Measurements from ENCODE around the gene PCNX4.

PCNX4 gene

DNA sequence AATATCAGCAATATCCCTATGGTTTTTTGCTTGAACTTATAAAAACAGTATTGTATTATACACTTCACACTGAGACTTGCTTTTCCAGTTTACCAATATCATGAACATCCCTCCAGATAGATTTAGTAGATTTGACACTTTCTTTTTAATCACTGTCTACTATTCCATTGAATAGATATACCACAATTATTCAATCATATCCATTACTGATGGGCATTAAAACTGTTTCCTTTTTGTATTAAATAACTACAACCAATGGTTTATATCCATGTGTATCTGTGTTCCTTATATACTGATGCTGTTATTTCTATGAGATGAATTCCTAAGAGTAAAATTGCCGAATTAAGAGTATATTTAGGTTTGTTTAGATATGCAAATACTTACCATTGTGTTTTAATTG is 86.4 kb downstream of the PCNX4 start:
- DNase-seq: no peak

DNA sequence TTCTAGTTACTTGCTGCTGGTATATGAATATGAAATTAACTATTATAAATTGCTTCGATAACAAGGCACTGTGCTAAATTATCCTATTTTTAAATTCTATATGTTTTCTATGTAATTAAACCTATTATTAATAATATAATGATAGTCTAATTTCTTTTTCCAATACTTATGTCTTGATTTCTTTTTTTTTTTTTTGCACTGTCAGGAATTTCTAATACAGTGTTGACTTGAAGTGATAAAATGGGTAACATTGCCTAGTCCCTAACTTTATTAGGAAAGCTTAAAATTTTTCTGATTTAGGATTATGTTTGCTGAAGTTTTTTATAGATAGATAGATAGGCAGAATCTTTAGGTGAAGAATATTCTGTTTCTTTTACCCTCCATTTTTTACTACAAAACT is 87.1 kb downstream of the PCNX4 start:
- no peak for DNase-seq

DNA sequence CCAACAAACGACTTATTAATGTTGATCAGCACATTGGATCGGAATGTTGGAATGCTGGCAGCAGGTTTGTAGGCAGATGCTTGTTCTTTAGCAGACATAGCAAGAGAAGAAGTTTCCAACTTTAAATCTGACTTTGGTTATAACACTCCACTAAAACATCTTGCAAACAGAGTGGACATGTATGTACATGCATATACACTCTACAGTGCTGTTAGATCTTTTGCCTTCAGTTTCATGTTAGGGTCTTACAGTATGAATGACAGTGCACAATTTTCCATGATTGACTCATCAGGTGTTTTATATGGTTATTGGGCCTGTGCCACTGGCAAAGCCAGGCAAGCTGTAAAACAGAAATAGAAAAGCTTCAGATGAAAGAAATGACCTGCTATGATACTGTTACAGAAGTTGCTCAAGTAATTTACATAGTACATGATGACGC is 87.7 kb downstream of the PCNX4 start:
- DNase-seq: no peak

DNA sequence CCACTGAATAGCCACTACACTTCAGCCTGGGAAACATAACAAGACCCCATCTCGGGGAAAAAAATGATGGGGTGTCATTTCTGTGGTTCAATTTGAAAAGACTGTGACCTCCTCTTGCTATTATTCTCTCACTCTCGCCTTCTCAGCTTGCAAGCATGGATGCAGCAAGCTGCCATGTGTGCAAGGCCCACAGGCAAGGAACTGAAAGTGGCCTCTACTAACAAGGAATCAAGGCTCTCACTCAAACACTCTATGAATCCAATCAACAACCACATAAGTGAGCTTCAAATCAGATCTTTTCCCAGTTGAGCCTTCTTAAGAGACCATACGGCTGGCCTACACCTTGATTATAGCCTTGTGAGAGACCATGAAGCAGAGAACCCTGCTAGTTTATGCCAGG is 91.4 kb downstream of the PCNX4 start:
- no peak for DNase-seq

DNA sequence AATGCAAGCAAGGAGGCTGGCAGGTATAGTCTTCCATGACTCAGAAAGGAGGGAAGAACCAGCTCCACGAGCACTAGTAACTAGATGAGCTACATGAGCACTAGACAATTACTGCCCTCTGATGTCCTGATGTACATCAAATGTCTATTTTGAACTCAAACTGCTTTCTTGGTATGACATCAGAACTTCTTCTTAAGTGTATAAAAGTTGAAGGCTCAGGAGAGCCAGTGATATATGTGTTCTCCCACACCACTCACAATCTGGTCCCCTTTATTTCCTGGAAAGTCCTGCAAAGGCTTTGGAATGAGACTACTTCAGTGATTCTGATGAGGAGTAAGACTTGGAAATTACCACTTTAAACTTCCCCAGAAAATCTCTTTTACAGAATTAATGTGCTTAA is 92.0 kb downstream of the PCNX4 start:
- no peak for DNase-seq

DNA sequence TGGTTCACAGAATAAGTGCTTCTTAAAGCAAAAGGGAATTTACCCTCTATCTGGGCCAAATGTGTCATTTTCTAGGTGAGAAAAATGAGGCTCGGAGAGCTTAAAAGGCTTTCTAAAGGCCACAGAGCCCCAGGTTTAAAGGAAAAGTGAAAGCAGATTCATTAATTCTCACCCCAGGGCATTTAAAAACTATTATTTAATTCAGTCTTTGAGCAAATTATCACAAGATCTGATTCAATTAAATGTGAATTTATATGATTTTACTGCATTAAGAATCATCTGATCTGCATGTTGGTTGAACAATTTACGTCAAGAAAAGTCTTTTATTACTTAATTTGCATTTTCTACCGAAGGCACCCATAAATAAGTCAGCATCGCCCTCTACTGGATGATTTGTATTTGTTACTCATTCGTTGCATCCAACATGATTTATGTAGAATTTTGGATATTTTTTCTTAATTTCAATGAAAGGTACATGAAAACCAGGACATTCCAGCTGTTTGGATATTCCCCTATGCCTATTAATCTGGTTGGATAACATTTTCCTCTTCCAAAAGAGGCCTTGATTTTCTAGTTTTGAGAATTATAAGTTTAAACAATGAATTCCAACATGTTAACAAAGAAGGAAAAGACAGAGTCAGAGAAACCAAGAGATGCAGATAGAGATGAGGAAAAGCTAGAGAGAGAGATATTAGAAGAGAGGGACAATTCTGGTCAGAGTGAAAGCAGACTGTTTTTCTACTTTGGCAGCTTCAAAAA is 92.6 kb downstream of the PCNX4 start:
- DNase-seq: peak; percentile 42

DNA sequence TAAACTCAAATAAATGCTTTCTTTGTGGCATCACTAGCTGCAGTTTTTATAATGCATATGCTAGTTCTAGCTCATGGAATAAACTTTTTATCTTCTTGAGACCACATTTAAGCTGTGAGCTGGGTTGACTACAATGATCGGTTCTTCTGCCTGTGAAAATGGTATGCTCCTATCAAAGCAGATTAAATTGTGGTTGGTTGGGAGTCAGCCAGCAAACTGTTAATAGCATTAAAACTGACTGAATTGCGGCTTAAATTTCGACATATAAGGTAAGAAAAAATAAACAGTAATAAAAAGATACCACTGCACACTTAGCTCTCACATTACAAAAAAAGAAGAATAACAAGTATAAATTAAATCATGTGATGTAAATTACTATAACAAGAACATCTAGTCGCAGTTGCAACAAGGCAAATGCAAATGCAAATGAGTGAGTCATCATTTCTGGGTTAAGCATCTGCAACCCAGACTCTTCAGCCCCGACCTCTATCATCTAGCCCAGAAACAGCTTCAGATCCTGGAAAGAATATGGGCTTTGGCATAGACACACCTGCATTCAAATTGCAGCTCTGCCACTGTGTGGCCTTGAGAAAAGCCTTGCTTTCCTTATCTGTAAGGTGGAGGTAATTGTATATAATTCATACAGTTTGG is 93.3 kb downstream of the PCNX4 start:
- no peak for DNase-seq

DNA sequence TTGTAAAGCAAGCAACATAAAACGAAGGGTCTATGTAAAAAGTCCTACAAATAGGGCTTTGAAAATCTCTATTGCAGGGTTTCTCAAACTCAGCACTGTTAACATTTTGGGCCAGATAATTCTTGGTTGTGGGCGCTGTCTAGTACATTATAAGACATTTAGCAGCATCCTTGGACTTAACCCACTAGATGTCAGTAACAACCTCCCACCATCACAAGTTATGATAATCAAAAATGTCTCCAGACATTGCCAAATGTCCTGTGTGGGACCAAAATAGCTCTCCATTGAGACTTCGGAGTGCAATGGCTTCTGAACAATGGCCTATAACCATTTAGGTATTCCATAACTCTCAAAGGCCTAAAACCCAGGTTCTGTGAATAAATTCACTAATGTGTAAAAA is 96.4 kb downstream of the PCNX4 start:
- DNase-seq: no peak

DNA sequence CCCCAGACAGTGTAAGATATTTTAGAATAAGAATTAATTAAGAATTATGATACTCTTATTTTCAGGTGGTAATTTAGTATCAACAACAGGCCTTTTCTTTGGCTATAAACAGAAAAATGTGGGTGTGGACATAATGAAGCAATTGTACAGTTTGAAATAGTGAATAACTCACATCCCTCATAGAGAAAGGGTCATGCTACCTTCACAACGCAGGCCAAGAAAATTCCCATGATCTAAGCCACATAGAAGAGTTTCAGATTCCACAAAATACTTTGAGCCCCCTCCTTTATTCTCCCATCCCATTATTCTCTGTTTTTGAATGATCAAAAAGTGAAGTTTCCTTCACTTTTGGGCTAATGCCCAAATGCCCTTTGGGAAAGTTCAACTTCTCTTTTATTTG is 97.0 kb downstream of the PCNX4 start:
- no peak for DNase-seq

DNA sequence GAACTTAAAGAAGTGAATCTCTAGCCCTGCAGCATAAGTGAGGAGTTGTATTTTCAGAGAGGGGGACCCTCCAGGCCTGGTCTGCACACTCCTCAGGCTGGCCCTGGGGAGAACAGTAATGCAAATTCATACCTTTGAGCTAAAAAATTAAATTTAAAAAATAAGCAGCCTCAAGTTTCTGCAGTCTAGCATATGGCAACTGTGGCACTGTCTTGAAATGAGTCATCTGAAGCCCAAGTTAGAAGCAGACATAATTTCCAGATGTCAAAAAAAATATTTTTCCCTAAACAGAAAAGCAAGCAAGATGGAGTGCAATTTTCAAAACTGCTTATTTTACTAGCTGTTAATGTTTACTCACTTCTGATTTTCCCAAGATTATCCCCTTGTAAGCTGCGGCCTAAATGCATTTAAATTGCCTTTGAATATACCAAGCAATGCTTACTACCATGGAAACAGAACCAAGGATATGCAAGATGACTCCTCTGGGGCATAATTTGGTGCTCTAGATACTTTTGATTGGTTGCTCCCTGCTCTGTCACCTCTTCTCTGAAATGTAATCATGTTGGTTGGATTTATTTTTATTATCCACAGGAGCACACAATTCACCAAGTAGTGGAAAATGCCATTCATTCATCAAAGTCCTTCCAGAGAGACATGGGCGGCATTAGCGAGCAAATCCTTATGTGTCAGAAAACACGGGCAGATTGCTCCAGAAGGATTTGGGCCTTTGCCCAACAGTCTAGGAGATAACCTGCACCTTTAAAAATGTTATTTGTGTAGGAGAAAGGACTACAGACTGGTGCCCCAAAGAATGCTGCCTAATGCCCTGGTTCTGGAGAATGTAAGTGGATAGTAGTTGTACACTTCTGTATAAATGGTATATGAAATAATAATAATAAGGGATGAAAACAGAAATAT is 98.5 kb downstream of the PCNX4 start:
- DNase-seq: no peak

DNA sequence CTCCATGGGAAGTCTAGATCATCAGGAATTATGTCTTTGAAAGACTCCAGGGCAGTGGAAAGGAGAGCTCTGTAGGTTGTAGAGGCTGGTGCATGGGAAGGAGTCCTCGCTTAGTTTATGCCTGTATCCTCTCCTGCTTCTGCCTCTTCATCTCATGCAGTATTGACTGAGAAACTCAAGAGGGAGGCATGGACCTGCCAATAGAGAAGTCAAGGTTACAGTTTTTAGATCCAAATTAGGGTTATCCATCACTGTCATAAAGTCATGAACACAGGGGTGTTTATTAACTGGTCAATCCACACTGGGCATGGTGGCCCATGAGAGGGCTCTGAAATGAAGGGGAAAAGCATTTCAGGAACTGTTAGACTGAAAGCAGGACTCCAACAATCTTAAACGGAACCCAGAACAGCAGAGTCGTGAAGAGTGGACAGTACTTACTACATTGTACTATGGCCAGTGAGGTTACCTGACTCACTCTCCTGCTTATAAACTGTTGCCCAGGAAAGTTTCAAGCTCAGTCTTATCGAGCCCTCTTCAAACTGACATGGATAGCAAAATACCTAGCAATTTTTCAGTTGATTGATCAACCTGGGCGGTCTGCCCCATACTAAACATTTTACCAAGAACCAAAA is 103.6 kb downstream of the PCNX4 start:
- no peak for DNase-seq

DNA sequence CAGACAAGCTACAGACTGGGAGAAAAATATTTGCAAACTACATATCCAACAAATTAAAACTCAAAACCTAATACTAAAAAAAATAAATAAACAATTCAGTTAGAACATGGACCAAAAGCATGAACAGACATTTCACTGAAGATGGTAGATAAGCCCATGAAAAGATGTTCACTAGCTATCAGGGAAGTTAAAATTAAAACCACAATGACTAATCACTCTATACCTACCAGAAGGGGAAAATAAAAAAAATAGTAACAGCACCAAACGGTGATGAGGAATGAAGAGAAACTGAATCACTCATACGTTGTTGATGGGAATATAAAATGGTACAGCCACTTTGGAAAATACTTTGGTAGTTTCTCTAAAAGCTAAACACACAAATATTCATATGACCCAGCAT is 104.6 kb downstream of the PCNX4 start:
- no peak for DNase-seq

DNA sequence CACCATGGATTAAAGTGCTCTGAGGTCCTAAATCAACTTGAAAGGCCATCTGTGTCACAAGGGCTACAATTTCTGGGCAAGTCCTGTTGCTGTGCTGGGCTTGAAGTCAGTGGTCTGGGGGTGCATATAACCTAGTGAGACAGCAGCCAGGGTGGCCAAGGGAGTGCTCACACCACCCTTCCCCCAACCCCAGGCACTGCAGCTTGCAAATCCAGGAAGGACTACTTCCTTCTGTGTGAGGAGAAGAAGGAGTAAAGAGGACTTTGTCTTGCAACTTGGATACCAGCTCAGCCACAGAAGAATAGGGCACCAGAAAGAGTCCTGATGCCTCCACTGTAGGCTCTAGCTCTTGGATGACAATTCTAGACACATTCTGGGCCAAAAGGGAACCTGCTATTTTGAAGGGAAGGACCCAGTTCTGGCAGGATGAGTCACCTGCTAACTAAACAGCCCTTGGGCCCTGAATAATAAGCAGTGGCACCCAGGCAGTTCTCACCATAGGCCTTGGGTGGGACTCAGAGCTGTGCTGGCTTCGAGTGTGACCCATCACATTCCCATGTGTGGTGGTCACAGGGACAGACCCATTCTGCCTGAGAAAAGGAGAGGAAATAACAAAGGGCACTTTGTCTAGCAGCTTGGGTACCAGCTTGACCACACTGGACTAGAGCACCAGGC is 106.0 kb downstream of the PCNX4 start:
- DNase-seq: no peak

DNA sequence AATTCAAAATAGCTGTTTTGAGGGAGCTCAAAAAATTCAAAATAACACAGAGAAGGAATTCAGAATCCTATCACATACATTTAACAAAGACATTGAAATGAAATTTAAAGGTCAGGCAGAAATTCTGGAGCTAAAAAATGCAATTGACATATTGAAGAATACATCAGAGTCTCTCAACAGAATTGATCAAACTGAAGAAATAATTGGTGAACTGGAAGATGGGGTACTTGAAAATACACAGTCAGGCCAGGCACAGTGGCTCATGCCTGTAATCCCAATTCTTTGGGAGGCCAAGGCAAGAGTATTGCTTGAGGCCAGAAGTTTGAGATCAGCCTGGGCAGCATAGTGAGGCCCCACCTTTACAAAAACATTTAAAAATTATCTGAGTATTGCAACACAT is 107.6 kb downstream of the PCNX4 start:
- no peak for DNase-seq

DNA sequence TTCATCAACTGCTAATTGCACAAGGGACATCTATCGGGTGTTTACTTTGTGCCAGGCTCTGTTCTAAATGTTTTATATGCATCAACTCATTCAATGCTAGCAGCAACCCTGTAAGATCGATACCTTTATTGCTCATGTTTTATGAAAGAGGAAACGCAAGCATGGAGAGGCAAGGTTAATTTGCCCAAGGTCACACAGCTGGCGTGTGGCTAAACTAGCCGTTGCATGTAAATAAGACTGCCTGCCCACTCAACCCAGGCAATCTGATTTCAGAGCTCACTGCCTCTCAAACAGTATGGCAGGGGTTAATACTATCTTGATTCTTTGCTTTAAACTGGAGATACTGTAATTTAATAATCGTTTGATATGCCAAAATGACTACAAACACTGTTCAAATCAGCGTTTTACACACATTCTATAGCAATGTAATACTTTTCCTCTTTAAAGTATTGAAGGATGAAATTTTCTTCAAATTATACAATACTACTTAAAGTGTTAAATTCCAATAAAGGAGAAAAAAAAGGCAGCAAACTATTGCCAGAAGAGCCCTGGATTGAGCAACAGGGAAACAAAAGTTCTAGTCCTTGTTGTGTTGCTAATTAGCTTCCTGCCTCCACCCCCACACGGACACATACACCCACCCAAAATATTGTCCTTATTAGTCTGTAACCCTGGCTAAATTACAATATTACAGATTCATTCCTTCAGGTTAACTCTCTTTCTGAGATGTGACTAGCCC is 112.5 kb downstream of the PCNX4 start:
- DNase-seq: no peak

DNA sequence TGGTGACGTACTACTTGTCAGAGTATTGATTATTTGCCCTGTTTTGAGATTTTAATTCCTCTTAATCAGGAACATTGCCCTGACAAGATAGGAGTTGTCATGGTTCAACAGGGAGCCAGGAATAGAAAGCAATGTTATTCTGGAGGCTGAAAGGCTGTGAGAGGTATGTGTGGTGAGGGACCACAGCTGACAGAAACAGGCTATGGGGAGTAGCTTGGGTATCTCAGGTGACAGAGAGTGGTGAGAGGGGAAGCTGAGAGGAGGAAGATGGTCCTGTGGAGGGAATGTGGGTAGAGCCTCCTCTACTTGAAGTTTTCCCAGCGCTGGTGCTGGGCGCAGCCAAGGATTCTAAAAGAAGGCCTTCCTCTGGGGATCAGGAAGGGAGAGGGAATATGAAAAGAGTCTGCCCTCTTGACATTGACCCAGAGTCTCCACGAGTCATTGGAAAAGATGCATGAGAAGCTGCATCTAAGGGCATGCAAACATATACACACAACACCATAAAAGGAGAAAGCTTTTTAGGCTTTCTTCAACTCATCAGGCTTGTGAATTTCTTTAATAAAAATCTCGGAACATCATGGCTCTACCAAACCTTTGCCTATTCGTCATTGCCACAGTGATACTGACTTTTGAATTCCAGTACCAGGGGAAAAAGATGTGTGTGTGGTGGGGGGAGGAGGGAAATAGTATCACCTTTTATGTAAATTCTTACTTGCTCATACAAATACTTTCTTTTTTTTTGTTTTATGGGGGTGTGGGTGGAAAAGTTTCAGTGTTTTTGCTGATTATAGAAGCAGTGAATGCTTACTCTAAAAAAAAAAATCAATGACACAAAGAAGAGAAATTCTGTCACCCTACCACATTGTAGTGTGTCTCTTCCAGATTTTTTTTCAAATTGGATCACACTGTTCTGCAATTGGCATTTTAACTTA is 113.4 kb downstream of the PCNX4 start:
- no peak for DNase-seq

DNA sequence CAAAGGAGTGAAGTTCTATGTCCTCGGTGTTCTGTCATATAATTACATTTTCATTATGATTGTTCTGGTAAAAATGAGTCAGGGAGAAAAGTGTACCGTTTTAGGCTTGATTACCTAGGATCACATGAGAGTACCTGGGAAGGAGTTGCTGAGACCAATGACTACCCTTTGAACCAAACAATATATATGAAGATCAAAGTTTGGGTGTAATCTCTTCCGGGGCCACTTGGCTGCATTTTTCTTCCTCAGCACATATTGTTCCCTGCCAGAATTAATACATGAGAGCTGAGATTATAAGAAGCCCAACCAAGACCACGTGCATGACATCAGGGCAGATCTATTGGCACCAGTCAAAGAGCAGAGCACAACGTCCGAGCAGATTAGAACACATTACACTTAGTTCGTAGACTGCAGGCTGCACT is 114.5 kb downstream of the PCNX4 start:
- DNase-seq: no peak

DNA sequence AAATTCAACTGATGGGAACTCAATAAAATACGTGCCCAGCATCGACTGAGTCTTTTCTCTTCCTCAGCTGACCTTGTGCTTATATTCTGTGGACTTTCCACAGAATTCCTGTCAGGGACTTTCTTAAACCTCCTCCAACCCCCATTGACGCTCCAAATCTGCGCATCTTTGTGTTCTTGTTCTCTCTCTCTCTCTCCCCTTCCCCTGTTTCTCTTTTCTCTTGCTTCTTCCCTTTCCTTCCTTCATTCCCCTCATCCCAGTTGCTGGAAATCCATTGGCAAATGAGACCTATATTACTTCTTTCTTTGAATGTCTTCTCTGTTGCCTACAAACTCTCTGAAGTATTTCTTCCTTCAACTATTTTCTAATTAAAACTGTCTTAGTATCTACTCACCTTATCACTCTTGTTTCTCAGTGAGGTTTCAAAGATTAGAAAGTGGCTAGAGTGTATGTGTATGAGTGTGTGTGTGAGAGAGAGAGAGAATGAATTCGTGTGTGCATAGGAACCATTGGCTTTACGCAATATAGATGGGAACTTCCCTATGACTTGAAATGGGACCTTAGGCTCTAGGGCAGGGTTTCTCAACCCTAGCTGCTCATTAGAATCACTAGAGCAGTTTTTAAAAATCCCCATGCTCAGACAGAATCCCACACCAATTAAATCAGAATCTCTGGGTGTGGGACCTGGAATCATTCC is 115.3 kb downstream of the PCNX4 start:
- no peak for DNase-seq

DNA sequence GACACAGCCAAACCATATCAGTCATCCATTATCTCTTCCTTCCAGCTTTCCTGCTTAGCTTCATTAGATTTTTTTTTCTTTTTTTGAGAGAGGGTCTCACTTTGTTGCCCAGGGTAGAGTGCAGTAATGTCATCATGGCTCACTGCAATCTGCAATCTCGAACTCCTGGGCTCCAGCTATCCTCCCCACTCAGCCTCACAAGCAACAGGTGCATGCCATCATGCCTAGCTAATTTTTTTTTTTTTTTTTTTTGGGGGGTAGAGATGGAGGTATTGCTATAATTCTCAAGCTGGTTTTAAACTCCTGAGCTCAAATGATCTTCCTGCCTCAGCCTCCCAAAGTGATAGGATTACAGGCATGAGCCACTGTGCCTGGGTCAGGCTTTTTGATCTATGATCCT is 119.0 kb downstream of the PCNX4 start:
- DNase-seq: no peak

DNA sequence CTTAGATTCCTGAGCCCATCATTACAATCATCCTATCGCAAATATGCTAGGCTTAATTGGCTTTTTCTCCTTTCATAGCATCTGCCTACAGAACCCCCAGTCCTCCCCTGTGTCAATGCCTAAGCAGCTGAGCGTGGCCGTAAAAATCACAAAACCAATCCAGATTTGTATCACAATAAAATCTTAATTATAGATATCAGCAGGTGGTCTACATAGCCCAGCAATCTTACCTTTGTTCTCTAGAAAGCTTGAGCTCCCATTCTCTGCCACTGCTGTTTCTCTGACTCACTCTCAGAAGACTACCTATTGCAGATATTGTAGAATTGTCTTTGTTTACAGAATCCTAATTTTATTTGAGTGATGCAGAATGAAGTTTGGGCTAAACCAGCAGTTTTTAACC is 119.4 kb downstream of the PCNX4 start:
- DNase-seq: no peak
